ENCODE data around the gene TMEM98.
"Not testable (repeated sequence)": the region's sequence is repeated elsewhere in the genome, so short reads cannot be mapped to it uniquely, and the experiment has no call there.

The TMEM98 gene

GRCh38 chr17:32914181-32914580 lies 13.8 kb upstream of the TMEM98 start:
- no peak for DNase-seq

- DNase-seq = no peak
Measured at GRCh38 chr17:32915245-32915644, 12.7 kb upstream of the TMEM98 start.

- DNase-seq = no peak
Measured at GRCh38 chr17:32916134-32916533, 11.8 kb upstream of the TMEM98 start.

GRCh38 chr17:32917081-32917480 lies 10.9 kb upstream of the TMEM98 start:
- DNase-seq = no peak

- no peak for DNase-seq
Measured at GRCh38 chr17:32917842-32918241, 10.1 kb upstream of the TMEM98 start.

GRCh38 chr17:32919876-32920275 lies 8.1 kb upstream of the TMEM98 start:
- DNase-seq = not testable (repeated sequence)

GRCh38 chr17:32920293-32920692 lies 7.7 kb upstream of the TMEM98 start:
- no peak for DNase-seq

- no peak for DNase-seq
Measured at GRCh38 chr17:32921017-32921416, 6.9 kb upstream of the TMEM98 start.

- DNase-seq = not testable (repeated sequence)
Measured at GRCh38 chr17:32923905-32924304, 4.0 kb upstream of the TMEM98 start.

GRCh38 chr17:32926183-32926582 lies 1.8 kb upstream of the TMEM98 start:
- DNase-seq = no peak

- not testable (repeated sequence) for DNase-seq
Measured at GRCh38 chr17:32926789-32927188, 1.2 kb upstream of the TMEM98 start.

- peak in 7 of 51 donors; percentile 20 to 84 (median 49) for DNase-seq
Measured at GRCh38 chr17:32927201-32927723, 691 bp upstream of the TMEM98 start.

- DNase-seq = peak in 2 of 51 donors; percentile 31
Measured at GRCh38 chr17:32928586-32929535, 908 bp downstream of the TMEM98 start.

- DNase-seq = no peak
Measured at GRCh38 chr17:32929588-32929987, 1.6 kb downstream of the TMEM98 start.

- no peak for DNase-seq
Measured at GRCh38 chr17:32930512-32930911, 2.6 kb downstream of the TMEM98 start.

- no peak for DNase-seq
Measured at GRCh38 chr17:32931686-32932085, 3.7 kb downstream of the TMEM98 start.

GRCh38 chr17:32933881-32934280 lies 5.9 kb downstream of the TMEM98 start:
- no peak for DNase-seq

- DNase-seq = no peak
Measured at GRCh38 chr17:32935726-32936125, 7.8 kb downstream of the TMEM98 start.

- peak in 6 of 51 donors; percentile 4 to 29 (median 8) for DNase-seq
Measured at GRCh38 chr17:32936186-32936893, 8.4 kb downstream of the TMEM98 start.

GRCh38 chr17:32936894-32937500 lies 9.0 kb downstream of the TMEM98 start:
- DNase-seq = peak in 29 of 51 donors; percentile 11 to 70 (median 31)

GRCh38 chr17:32940706-32941390 lies 12.9 kb downstream of the TMEM98 start:
- DNase-seq = no peak

All from hypothalamus (tissue), 51 donors.